Measurements from ENCODE around the gene RPS21. TPM values are rescaled to one million over a fixed set of nuclear protein-coding genes. Genes with fewer than 3 reads are reported as not detected.

RPS21 gene
- total and polyA plus RNA-seq, 2 of the 13 experiments (the other 11 are each of a cell fraction or from before 2014, with no cell fraction given) = 2,647 to 11,063 TPM

DNA sequence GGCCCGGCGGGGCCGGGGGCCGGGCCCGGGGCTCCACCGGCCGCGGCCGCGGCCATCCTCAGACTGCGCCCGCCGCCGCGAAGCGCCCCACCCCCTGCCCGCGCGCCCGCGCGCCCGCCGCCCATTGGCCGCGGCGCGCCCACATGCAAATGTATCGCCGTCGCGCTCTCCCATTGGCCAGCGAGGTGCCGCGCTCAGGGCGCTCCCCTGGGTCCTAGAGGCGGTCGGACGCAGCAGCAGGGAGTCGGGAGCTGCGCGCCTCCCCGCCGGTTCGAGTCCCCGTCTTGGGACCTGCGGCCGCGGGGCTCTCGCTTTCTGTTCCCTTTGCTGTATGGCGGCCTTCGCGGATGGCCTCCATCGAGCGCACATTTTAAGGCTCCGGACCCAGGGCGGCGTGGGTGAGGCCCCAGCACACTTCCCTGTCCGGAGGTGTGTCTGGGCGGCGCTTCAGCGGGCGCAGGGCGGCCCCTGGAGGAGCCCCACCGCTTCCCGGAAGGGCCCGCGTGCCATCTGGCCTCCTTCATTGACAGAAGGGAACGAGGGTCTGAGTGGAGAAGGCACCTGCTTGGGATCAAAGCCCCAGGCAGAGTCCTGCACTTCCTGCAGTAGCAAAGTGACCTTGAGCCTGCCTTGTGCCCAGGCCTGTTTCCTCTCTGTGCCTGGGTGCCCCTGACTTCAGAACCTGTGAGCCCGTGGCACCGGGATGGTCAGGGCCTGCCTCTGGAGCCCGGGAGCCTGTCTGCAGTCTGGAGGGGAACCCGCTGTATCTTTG lies 20.5 kb downstream of the RPS21 start, which contains the start of gene CABLES2 (continued):
- TF ChIP-seq, protein P1, sequence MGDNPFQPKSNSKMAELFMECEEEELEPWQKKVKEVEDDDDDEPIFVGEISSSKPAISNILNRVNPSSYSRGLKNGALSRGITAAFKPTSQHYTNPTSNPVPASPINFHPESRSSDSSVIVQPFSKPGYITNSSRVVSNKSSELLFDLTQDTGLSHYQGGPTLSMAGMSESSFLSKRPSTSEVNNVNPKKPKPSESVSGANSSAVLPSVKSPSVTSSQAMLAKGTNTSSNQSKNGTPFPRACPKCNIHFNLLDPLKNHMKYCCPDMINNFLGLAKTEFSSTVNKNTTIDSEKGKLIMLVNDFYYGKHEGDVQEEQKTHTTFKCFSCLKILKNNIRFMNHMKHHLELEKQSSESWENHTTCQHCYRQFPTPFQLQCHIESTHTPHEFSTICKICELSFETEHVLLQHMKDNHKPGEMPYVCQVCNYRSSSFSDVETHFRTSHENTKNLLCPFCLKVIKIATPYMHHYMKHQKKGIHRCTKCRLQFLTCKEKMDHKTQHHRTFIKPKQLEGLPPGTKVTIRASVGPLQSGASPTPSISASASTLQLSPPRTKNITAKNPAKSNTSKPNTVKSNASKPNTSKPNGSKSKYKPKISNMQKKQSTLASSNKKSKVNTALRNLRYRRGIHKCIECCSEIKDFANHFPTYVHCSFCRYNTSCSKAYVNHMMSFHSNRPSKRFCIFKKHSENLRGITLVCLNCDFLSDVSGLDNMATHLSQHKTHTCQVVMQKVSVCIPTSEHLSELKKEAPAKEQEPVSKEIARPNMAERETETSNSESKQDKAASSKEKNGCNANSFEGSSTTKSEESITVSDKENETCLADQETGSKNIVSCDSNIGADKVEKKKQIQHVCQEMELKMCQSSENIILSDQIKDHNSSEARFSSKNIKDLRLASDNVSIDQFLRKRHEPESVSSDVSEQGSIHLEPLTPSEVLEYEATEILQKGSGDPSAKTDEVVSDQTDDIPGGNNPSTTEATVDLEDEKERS (CRISPR knock-in tag; IDR thresholded peaks at IDR 0.05) = peak; percentile 67
- peak; percentile 71; the same call in 1 of the 2 replicates for TF ChIP-seq HNRNPL (IDR thresholded peaks at IDR 0.05; ENCODE audit: low read depth, low read length)
- TF ChIP-seq KMT2A (CRISPR knock-in tag; IDR thresholded peaks at IDR 0.05) = peak; percentile 72; the same call in 1 of the 2 replicates
- TF ChIP-seq NFKB2 (CRISPR knock-in tag; IDR thresholded peaks at IDR 0.05; ENCODE audit: borderline replicate concordance) = peak; percentile 92
- TF ChIP-seq FLYWCH1 (CRISPR knock-in tag; IDR thresholded peaks at IDR 0.05) = no peak
- TF ChIP-seq NR1H2 (CRISPR knock-in tag; IDR thresholded peaks at IDR 0.05; ENCODE audit: borderline replicate concordance, low read depth) = no peak
- TF ChIP-seq ZNF430 (CRISPR knock-in tag; IDR thresholded peaks at IDR 0.05) = 0 out of 2 replicates have a peak, but pooled peaks have one; percentile 82
- TF ChIP-seq, protein P2, sequence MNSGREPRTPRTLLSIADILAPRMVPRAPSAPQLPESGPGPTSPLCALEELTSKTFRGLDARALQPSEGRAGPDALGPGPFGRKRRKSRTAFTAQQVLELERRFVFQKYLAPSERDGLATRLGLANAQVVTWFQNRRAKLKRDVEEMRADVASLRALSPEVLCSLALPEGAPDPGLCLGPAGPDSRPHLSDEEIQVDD (CRISPR knock-in tag; IDR thresholded peaks at IDR 0.05; ENCODE audit: borderline replicate concordance) = no peak
- TF ChIP-seq ZNF446 (CRISPR knock-in tag; IDR thresholded peaks at IDR 0.05) = no peak
- TF ChIP-seq ZNF207 (IDR thresholded peaks at IDR 0.05; ENCODE audit: borderline replicate concordance) = no peak
- peak; percentile 73; the same call in 1 of the 2 replicates for TF ChIP-seq IRF2 (CRISPR knock-in tag; IDR thresholded peaks at IDR 0.05)
- peak; percentile 58 for TF ChIP-seq NR2C2 (CRISPR knock-in tag; IDR thresholded peaks at IDR 0.05; ENCODE audit: borderline replicate concordance)
- TF ChIP-seq ZNF619 (CRISPR knock-in tag; IDR thresholded peaks at IDR 0.05) = no peak
- TF ChIP-seq PITX1 (CRISPR knock-in tag; IDR thresholded peaks at IDR 0.05) = peak; percentile 55
- no peak for TF ChIP-seq ZNF878 (CRISPR knock-in tag; IDR thresholded peaks at IDR 0.05)
- TF ChIP-seq MZF1 (CRISPR knock-in tag; IDR thresholded peaks at IDR 0.05; ENCODE audit: borderline replicate concordance) = no peak; the same call in 1 of the 2 replicates
- no peak for TF ChIP-seq PHB2 (IDR thresholded peaks at IDR 0.05; ENCODE audit: partially characterized antibody)
- peak; percentile 94 for TF ChIP-seq ZNF766 (CRISPR knock-in tag; IDR thresholded peaks at IDR 0.05; ENCODE audit: borderline replicate concordance)
- TF ChIP-seq ZNF496 (CRISPR knock-in tag; IDR thresholded peaks at IDR 0.05; ENCODE audit: insufficient replicate concordance) = no peak
- TF ChIP-seq FOXO1 (CRISPR knock-in tag; IDR thresholded peaks at IDR 0.05) = peak; percentile 44
- TF ChIP-seq ETV6 (CRISPR knock-in tag; conservative IDR thresholded peaks at IDR 0.05) = peak; percentile 93; the same call in 1 of the 2 replicates
- peak; percentile 88 for TF ChIP-seq SAP130 (CRISPR knock-in tag; IDR thresholded peaks at IDR 0.05; ENCODE audit: low read depth)
- TF ChIP-seq ZNF329 (CRISPR knock-in tag; IDR thresholded peaks at IDR 0.05; ENCODE audit: low read depth) = 0 out of 2 replicates have a peak, but pooled peaks have one; percentile 44
- peak; percentile 97 for TF ChIP-seq ARID2 (CRISPR knock-in tag; IDR thresholded peaks at IDR 0.05; ENCODE audit: borderline replicate concordance)
- peak; percentile 76 for TF ChIP-seq HMG20B (CRISPR knock-in tag; conservative IDR thresholded peaks at IDR 0.05)

Data from HepG2 (cell line).